Natural killer cell (primary cell): ENCODE data around the gene CAB39. TPM values are rescaled to one million over a fixed set of nuclear protein-coding genes. Genes with fewer than 3 reads are reported as not detected.

Experiments
- ATAC-seq, 3 donors: fragments of 150-1000 bp in 2 of 3; fragments of 200-7000 bp in 1 of 3; cut with Tn5 transposase; 1 replicate in 1 of 3; 2 replicates in 2 of 3; pipeline ENCODE4 v1.10.0; 2021; ENCODE audit warnings: mild to moderate bottlenecking in 2 of 3, moderate library complexity in 2 of 3
- DNase-seq, 2 donors: peaks; one replicate each; pipeline versions ENCODE4 v3.0.0 to v3.0.0-alpha.2; 2013 to 2021; ENCODE audit warnings: mixed read lengths in 1 of 2
- H3K27ac ChIP-seq: one replicate; pipeline ENCODE4 v1.5.1; 2013; ENCODE audit warnings: mild to moderate bottlenecking, low read length
- H3K27me3 ChIP-seq: one replicate; pipeline ENCODE4 v1.6.1; 2013; ENCODE audit warnings: low read length; ENCODE audit not compliant: control insufficient read depth, insufficient read depth
- H3K36me3 ChIP-seq: one replicate; pipeline ENCODE4 v1.6.1; 2013; ENCODE audit warnings: low read length; ENCODE audit not compliant: control insufficient read depth, insufficient read depth
- H3K4me1 ChIP-seq: one replicate; pipeline ENCODE4 v1.6.1; 2013; ENCODE audit warnings: low read length; ENCODE audit not compliant: control insufficient read depth, insufficient read depth
- H3K4me3 ChIP-seq: one replicate; pipeline ENCODE4 v1.5.1; 2013; ENCODE audit warnings: low read length
- H3K9me3 ChIP-seq: one replicate; pipeline ENCODE4 v1.6.1; 2013; ENCODE audit warnings: low read length; ENCODE audit not compliant: control insufficient read depth, insufficient read depth
- H3K27ac Mint-ChIP-seq, 2 donors: one replicate each; pipeline ENCODE4 v1.8.0; 2022; ENCODE audit warnings: mild to moderate bottlenecking in 2 of 2, mixed read lengths in 2 of 2, moderate library complexity in 1 of 2
- H3K27me3 Mint-ChIP-seq, 2 donors: one replicate each; pipeline ENCODE4 v1.8.0; 2022; ENCODE audit warnings: low read depth in 2 of 2, mixed read lengths in 2 of 2
- H3K36me3 Mint-ChIP-seq: one replicate; pipeline ENCODE4 v1.8.0; 2022; ENCODE audit warnings: mixed read lengths
- H3K4me1 Mint-ChIP-seq, 2 donors: one replicate each; pipeline ENCODE4 v1.8.0; 2022; ENCODE audit warnings: mixed read lengths in 2 of 2
- H3K4me3 Mint-ChIP-seq: one replicate; pipeline ENCODE4 v1.8.0; 2022; ENCODE audit warnings: mild to moderate bottlenecking, moderate library complexity, mixed read lengths
- H3K9me3 Mint-ChIP-seq, 2 donors: one replicate each; pipeline ENCODE4 v1.8.0; 2022; ENCODE audit warnings: mixed read lengths in 2 of 2
- CTCF ChIP-seq: fragments of 200-600 bp; IDR thresholded peaks from one replicate; pipeline ENCODE4 v1.8.0; 2022; ENCODE audit warnings: antibody characterized with exemption
- WGBS: methylation state at CpG from one replicate; pipeline ENCODE4 v1.1.7; 2013; ENCODE audit warnings: missing lambda C conversion rate; ENCODE audit not compliant: insufficient coverage; 5-methylcytosine and 5-hydroxymethylcytosine counted together
- intact Hi-C: fragments of 100-400 bp; cut with micrococcal nuclease; formaldehyde crosslinking; loops from one replicate; pipeline ENCODE4 v1.14.2; 2022
- total RNA-seq, 4 donors: library from RNA; stranded (reverse); fragments of 120-200 nt in 1 of 4; gene quantifications; one replicate each; pipeline versions ENCODE4 v1.2.3 to v1.2.4, GENCODE V29; 2013 to 2022

Gene CAB39
- total RNA-seq, 3 donors from 2014 or later (not counting 1 experiment from before 2014, with no cell fraction given): 75.4 to 96.5 (median 90.5) TPM

- H3K4me1 Mint-ChIP-seq: peaks cover 51 to 56% of the 10 kb centered on the region in 2 donors
- no peak overlapping the region for H3K4me3 Mint-ChIP-seq
- DNase-seq: peak in 1 of 2 donors; percentile 62
- no peaks in the 10 kb centered on the region for H3K27me3 Mint-ChIP-seq
- no peak for TF ChIP-seq CTCF
- H3K4me3 ChIP-seq: no peak overlapping the region
- H3K9me3 Mint-ChIP-seq: no peaks in the 10 kb centered on the region
- H3K27ac Mint-ChIP-seq: peak overlapping the region in 1 of 2 donors; percentile 68
- peak overlapping the region; percentile 22 for H3K27ac ChIP-seq
- H3K27me3 ChIP-seq: no peaks in the 10 kb centered on the region
- H3K36me3 Mint-ChIP-seq: no peaks in the 10 kb centered on the region
- H3K4me1 ChIP-seq: peaks cover 63% of the 10 kb centered on the region
- H3K36me3 ChIP-seq: no peaks in the 10 kb centered on the region
- no peaks in the 10 kb centered on the region for H3K9me3 ChIP-seq
- intact Hi-C loops: no loop called here
- peak; percentile 53 to 73 (median 67) for ATAC-seq
- WGBS: 29% methylated on average over 12 of the region's 12 CpGs
Measured at GRCh38 chr2:230668184-230668938, 44.3 kb upstream of the CAB39 start.

DNA sequence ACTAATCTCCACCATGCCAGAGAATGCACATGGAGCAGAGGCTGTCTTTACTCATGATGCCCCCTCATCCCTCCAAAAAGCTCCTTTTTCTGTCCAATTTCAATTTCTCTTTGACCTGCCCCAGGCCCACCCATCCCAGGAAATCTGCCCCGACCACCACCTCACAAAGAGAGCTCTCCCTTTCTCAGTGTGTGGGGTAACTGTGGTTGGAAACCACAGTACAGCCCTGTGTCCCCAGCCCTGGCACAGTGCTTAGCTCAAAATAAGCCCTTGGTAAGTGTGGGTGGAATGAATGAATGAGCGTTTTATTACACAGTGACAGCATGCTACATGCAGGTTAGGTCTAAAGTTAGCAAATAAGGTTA lies 43.7 kb upstream of the CAB39 start:
- Mint-ChIP-seq H3K36me3 (no peaks in the 10 kb centered on the region), H3K27ac (peak overlapping the region in 1 of 2 donors; percentile 68), H3K4me1 (peaks cover 45 to 51% of the 10 kb centered on the region in 2 donors), H3K27me3 (no peaks in the 10 kb centered on the region), H3K9me3 (no peaks in the 10 kb centered on the region), H3K4me3 (no peak overlapping the region)
- Histone ChIP-seq H3K9me3 (no peaks in the 10 kb centered on the region), H3K36me3 (no peaks in the 10 kb centered on the region), H3K27me3 (no peaks in the 10 kb centered on the region), H3K27ac (peak overlapping the region; percentile 20), H3K4me3 (no peak overlapping the region), H3K4me1 (peaks cover 58% of the 10 kb centered on the region)
- WGBS: 50% methylated on average over 1 of the region's 2 CpGs
- DNase-seq: no peak
- TF ChIP-seq CTCF: no peak
- intact Hi-C loops: no loop called here
- ATAC-seq: no peak

DNA sequence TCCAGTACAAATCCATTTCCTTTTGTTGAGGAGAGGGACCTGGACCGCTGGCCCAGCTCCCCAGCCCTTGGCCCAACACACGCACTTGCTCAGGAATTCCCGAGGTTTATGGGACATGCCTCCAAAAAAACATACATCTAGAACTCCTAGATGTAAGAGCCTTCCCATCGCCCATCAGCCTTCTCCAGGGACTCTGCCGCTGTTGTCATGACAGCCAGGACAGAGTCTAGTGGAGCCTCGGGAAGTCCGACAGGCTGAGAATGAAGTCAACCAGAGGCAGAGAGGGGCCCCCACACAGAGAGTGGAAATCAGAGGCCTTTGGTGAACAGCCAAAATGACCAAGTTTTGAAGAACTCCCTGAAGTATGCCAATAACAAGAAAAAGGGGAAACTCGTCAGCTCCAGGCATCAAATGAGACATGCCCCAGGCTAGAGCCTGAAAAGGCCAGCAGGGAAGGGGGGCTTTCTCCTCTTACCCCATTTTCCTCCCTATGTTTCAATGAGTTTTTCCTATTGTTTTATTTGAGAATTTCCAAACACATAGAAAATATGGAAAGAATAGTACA lies 43.2 kb upstream of the CAB39 start:
- H3K27me3 ChIP-seq: no peaks in the 10 kb centered on the region
- 92% methylated on average over 7 of the region's 8 CpGs for WGBS
- intact Hi-C loops: no loop called here
- peaks cover 52% of the 10 kb centered on the region for H3K4me1 ChIP-seq
- Mint-ChIP-seq H3K4me1 (peaks cover 40 to 45% of the 10 kb centered on the region in 2 donors), H3K9me3 (no peaks in the 10 kb centered on the region), H3K36me3 (no peaks in the 10 kb centered on the region), H3K27ac (peak overlapping the region in 1 of 2 donors; percentile 68), H3K4me3 (no peak overlapping the region), H3K27me3 (no peaks in the 10 kb centered on the region)
- no peak for DNase-seq
- no peak overlapping the region for H3K4me3 ChIP-seq
- H3K9me3 ChIP-seq: no peaks in the 10 kb centered on the region
- no peak overlapping the region for H3K27ac ChIP-seq
- no peak for TF ChIP-seq CTCF
- no peaks in the 10 kb centered on the region for H3K36me3 ChIP-seq
- ATAC-seq: no peak
